ENCODE measurements around the gene LGALS9.
"Not testable (repeated sequence)": the region's sequence is repeated elsewhere in the genome, so short reads cannot be mapped to it uniquely, and the experiment has no call there.

The LGALS9 gene

DNA sequence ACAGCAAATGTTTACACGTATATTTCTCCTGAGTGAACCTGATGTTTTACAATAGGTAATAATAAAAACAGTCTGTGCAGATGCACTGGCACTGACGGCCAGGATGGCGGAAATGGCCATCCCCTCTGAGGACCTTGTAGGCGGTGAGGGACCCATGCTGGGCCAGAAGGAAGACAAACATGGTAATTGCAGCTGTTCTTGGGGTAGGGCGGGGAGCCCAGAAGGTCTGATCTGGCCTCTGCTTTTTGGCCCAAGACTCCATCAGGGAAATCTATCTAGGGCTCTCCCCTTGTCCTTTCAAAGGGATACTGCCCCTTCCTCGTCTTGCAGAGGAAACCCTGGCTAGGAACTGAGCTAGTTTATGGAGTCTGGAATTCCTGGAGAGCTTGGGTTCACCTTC, 7.4 kb upstream of the LGALS9 start:
- ChIA-PET CTCF (no interaction called here), POLR2A (ENCODE audit: low non-redundant PET) (no interaction called here)
- H3K27ac ChIP-seq = no peak overlapping the region
- TF ChIP-seq, protein P1, sequence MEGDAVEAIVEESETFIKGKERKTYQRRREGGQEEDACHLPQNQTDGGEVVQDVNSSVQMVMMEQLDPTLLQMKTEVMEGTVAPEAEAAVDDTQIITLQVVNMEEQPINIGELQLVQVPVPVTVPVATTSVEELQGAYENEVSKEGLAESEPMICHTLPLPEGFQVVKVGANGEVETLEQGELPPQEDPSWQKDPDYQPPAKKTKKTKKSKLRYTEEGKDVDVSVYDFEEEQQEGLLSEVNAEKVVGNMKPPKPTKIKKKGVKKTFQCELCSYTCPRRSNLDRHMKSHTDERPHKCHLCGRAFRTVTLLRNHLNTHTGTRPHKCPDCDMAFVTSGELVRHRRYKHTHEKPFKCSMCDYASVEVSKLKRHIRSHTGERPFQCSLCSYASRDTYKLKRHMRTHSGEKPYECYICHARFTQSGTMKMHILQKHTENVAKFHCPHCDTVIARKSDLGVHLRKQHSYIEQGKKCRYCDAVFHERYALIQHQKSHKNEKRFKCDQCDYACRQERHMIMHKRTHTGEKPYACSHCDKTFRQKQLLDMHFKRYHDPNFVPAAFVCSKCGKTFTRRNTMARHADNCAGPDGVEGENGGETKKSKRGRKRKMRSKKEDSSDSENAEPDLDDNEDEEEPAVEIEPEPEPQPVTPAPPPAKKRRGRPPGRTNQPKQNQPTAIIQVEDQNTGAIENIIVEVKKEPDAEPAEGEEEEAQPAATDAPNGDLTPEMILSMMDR (conservative IDR thresholded peaks at IDR 0.05; ENCODE audit: low read depth) = no peak
- DNase-seq (ENCODE audit: low spot score) = no peak

- no peak for DNase-seq (ENCODE audit: low spot score)
- POLR2A ChIA-PET (ENCODE audit: low non-redundant PET) = no interaction called here
- CTCF ChIA-PET = interaction anchor here (0.6 kb wide), 2 partner anchors 18 to 35 kb away, joined by 3 read pairs; no protein-coding TSS in a partner anchor
- TF ChIP-seq, protein P1 (conservative IDR thresholded peaks at IDR 0.05; ENCODE audit: low read depth) = no peak
- no peak overlapping the region for H3K27ac ChIP-seq
Observed at GRCh38 chr17:27624539-27624938, 6.4 kb upstream of the LGALS9 start.

- POLR2A ChIA-PET (ENCODE audit: low non-redundant PET) = no interaction called here
- TF ChIP-seq, protein P1 (conservative IDR thresholded peaks at IDR 0.05; ENCODE audit: low read depth) = no peak
Observed at GRCh38 chr17:27625856-27626255, 5.1 kb upstream of the LGALS9 start.

DNA sequence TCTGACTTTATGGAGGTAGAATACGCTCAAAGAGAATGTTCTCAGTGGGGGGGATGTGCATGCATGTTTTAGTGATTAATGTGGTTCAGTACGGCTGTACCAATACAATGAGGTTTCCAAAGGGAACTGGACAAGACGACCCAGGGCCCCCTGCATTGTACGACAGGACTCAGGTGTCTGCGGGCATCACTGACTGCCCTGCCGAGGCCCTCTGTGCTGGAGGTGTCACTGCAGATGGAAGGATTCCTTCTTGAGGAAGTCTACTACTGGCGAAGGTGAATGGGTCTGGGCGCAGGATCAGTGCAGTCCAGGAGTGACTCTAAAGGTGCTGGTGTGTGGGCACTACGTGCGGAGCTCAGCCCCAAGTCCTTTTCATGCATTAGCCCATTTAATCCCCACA, 3.5 kb upstream of the LGALS9 start:
- POLR2A ChIA-PET (ENCODE audit: low non-redundant PET) = no interaction called here
- CTCF ChIA-PET = no interaction called here
- H3K27ac ChIP-seq = no peak overlapping the region
- DNase-seq (ENCODE audit: low spot score) = no peak
- TF ChIP-seq, protein P1 (conservative IDR thresholded peaks at IDR 0.05; ENCODE audit: low read depth) = no peak

More at GRCh38 chr17:27625856-27626255, 5.1 kb upstream of the LGALS9 start:
- CTCF ChIA-PET = no interaction called here
- H3K27ac ChIP-seq = no peak overlapping the region
- no peak for DNase-seq (ENCODE audit: low spot score)

DNA sequence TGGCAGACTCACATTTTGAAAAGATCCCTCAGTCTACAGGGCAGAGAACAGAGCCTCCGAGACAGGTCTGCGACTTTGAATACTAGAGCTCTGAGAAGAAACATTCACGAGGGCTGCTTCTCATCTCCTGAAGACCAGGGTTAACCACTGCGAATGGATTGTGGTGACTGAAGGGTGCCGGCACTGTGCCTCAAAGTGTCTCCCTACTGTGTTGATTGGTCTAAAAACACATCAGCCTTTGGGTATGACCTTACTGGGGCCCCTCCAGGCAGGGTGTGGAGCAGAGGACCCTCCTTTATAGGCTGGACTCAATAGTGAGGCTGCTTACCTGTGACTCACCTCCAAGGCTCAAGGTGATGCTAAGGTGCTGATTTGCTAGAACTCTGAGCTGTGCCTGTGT, 2.6 kb upstream of the LGALS9 start:
- TF ChIP-seq, protein P1 (conservative IDR thresholded peaks at IDR 0.05; ENCODE audit: low read depth) = no peak
- H3K27ac ChIP-seq = no peak overlapping the region
- ChIA-PET CTCF (interaction anchor here (0.6 kb wide), 1 partner anchor 235 kb away, joined by 3 read pairs; no protein-coding TSS in a partner anchor), POLR2A (ENCODE audit: low non-redundant PET) (no interaction called here)
- DNase-seq (ENCODE audit: low spot score) = no peak

GRCh38 chr17:27629260-27629659, 1.7 kb upstream of the LGALS9 start:
- CTCF ChIA-PET = interaction anchor here (0.6 kb wide), 1 partner anchor 13 kb away, joined by 3 read pairs; no protein-coding TSS in a partner anchor
- POLR2A ChIA-PET (ENCODE audit: low non-redundant PET) = not testable (repeated sequence)
- DNase-seq (ENCODE audit: low spot score) = peak; percentile 10

GRCh38 chr17:27631411-27631760, 398 bp downstream of the LGALS9 start:
- POLR2A ChIA-PET (ENCODE audit: low non-redundant PET) = no interaction called here
- H3K27ac ChIP-seq = no peak overlapping the region
- CTCF ChIA-PET = interaction anchor here (0.7 kb wide), 1 partner anchor 137 kb away, joined by 4 read pairs; no protein-coding TSS in a partner anchor
- DNase-seq (ENCODE audit: low spot score) = no peak
- TF ChIP-seq, protein P1 (conservative IDR thresholded peaks at IDR 0.05; ENCODE audit: low read depth) = no peak

More at GRCh38 chr17:27629260-27629659, 1.7 kb upstream of the LGALS9 start:
- H3K27ac ChIP-seq = not testable (repeated sequence)

Measured in RWPE1 (cell line).